Body of pancreas (tissue), 4 donors: ENCODE measurements around the gene SMAGP.
"Not testable (repeated sequence)": the region's sequence is repeated elsewhere in the genome, so short reads cannot be mapped to it uniquely, and the experiment has no call there.

Source experiments
- POLR2A ChIP-seq, 3 donors: fragments of 450-650 bp; IDR thresholded peaks; one replicate each; pipeline ENCODE4 v1.6.1; 2016; ENCODE audit warnings: antibody characterized with exemption in 3 of 3, mild to moderate bottlenecking in 2 of 3
- TF ChIP-seq, protein P1 (sequence below), 7 experiments: fragments of 450-650 bp in 4 of 7; fragments of 200-600 bp in 3 of 7; sonication (generic) in 3 of 7; IDR thresholded peaks; one replicate each; pipeline ENCODE4 v1.5.1; 2016 to 2019; ENCODE audit warnings: antibody characterized with exemption in 7 of 7

DNA sequence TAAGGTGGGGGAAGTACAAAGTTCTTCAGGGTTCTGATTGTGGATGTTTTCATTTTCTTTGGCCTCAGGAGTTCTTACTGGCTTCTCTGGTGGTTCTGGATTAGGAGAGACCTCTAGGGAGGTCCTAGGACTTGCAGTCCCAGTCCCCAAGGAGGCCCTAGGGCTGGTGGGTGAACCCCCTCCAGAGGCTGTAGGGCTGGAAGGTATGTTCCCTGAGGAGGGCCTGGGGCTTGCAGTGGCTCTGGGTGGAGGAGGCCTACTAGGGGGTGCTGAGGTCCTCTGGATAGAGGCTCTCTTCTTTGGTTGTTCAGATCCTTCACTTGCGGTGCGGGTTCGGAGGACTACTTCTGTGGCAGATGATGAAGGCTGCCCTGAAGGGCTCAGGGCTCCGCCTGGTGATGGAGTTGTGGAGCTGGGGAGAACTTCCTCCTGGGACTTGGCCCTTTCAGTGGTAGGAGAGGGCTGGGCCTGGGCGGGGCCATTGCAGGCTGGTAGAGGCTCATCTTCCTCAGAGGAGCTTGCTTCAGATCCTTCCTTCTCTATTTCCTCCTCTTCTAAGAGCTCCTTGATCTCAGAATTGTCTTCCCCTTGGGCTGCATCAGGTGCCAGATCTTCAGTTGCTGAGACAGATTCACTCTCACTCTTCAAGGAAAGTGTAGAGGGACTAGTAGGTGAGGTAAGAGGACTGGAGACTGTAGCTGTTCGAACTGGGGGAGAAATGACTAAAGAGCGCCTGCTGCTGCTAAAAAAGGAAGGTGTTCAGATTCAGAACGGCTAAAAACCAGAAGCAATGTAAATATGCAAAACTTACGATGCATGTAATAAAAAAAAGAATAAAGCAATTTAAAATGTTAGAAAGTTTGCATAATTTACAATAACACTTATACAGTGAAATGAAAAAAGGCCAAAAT, 21.6 kb upstream of the SMAGP start:
- TF ChIP-seq, protein P1, sequence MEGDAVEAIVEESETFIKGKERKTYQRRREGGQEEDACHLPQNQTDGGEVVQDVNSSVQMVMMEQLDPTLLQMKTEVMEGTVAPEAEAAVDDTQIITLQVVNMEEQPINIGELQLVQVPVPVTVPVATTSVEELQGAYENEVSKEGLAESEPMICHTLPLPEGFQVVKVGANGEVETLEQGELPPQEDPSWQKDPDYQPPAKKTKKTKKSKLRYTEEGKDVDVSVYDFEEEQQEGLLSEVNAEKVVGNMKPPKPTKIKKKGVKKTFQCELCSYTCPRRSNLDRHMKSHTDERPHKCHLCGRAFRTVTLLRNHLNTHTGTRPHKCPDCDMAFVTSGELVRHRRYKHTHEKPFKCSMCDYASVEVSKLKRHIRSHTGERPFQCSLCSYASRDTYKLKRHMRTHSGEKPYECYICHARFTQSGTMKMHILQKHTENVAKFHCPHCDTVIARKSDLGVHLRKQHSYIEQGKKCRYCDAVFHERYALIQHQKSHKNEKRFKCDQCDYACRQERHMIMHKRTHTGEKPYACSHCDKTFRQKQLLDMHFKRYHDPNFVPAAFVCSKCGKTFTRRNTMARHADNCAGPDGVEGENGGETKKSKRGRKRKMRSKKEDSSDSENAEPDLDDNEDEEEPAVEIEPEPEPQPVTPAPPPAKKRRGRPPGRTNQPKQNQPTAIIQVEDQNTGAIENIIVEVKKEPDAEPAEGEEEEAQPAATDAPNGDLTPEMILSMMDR (IDR thresholded peaks at IDR 0.05) = not testable (repeated sequence)
- TF ChIP-seq POLR2A (IDR thresholded peaks at IDR 0.05) = not testable (repeated sequence)
